ENCODE results near the gene SPPL3.

- no peak for TF ChIP-seq CTCF (IDR thresholded peaks at IDR 0.05; ENCODE audit: poor library complexity)
- no peak for TF ChIP-seq EZH2 (IDR thresholded peaks at IDR 0.05; ENCODE audit: borderline replicate concordance)
- no peak for TF ChIP-seq EZH2phosphoT487 (IDR thresholded peaks at IDR 0.05; ENCODE audit: low read depth, severe bottlenecking, unreplicated experiment)
These were observed 24.3 kb downstream of the SPPL3 start for GRCh38 chr12:120879718-120880300.

Data from hepatocyte (in vitro differentiated cells).